ENCODE measurements around the gene CAMK2N2.

CAMK2N2 gene

DNA sequence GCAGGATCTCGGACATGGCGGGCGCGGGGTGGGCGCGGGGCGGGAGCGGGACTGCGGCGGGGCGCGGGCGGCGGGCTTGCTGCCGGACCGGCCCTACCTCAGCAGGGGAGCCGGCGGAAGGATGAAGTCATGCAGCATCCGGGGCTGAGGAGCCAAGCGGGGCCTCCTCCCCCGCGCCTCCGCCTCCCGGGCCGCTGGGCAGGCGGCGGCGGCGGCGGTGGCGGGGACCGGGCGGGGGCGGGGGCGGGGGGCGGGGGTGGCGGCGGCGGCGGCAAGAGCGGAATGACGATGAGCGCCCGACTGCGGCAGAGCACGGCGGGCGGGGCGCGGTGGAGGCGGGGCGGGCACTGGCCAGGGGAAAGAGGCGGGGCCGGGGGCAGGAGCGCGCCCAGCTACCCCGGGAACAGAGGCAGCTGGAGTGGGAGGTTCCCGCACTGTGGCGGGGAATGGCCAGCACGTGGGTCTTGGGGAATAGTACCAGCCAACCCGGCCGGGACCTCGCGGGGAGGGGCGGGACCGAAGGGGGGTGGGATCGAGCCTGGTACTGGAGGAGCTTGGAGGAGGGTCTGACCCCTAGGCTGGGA is at the start of gene CAMK2N2:
Gene CAMK2N2, minus strand, starts transcription at position 284 of the 584 bp plus-strand sequence. Its CDS starts 268 bp downstream, at position 16.
- FAIRE-seq: no peak

DNA sequence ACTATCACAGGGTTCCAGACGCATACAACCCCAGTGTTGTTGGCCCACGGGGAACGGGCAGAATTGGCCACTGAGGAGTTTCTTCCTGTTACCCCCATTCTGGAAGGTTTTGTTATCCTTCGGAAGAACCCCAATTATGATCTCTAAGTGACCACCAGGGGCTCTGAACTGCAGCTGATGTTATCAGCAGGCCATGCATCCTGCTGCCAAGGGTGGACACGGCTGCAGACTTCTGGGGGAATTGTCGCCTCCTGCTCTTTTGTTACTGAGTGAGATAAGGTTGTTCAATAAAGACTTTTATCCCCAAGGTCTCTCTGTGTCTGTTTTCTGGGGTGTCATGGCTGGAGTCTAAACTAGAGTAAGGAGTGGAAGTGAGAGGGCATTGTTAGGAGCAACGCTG is 47.4 kb upstream of the CAMK2N2 start:
- no peak for FAIRE-seq

DNA sequence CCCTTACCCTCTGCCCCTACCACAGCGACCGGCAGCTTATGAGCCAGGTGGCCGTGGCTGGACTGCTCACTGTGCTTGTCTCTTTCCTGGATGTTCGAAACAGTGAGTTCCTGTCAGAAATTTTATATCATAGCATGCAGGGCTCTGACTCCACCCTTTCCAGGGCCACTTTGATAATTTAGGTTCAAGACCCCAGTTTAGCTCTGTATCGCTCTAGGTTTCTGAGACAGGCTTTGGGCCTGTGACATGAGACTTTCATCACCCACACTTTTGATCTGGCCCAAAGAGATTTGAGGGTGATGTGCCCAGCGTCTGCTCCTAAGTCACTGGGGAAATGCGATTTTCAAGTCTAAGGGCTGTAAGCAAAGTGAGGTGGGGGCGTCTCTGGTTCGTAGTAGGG is 46.6 kb upstream of the CAMK2N2 start:
- FAIRE-seq: no peak

DNA sequence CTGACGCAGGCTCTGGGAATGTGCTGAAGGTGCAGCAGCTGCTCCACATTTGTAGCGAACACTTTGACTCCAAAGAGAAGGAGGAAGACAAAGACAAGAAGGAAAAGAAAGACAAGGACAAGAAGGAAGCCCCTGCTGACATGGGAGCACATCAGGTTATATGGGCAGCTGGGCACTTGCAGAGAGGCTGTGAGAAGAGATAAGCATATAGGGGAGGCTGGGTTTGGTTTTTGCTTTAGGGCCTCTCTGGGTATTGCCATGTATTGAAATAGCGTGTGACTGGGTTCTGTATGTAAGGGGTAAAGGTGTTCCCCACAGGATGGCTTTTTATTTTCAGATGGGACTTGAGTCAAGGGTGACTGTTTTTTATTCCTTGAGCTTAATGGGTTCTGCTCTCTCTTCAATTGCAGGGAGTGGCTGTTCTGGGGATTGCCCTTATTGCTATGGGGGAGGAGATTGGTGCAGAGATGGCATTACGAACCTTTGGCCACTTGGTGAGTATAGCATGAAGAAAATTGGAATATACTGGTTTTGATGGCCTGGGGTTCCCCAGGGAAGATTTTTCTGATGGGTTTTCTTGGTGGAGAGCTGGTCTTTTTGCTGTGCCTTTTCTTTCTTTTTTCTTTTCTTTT is 45.1 kb upstream of the CAMK2N2 start:
- FAIRE-seq: no peak

DNA sequence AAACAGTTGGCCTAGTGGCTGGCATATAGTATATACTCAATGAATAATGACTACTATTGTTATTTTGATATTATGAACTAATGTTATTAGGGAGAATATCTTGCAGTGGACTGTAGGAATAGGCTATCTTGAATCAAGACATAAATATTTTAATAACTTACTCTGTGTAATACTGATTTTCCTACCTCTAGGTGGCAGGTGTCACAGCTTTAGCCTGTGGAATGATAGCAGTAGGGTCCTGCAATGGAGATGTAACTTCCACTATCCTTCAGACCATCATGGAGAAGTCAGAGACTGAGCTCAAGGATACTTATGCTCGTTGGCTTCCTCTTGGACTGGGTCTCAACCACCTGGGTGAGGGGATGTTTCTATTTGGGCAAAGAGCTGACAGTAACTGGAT is 44.2 kb upstream of the CAMK2N2 start:
- no peak for FAIRE-seq

DNA sequence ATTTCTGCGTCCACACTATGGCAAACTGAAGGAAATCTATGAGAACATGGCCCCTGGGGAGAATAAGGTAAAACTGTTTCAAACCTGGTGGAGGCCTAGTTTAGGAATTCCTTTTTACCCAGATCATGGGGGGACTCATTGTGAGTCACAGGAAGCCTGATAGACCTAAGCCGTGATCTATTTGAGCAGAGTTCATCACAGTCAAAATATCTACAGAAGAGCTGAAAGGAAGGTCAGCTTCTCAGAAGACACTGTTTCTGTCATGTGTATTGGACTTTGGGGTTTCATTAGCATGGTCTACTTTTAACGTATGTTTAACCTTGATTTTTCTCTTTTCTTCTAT is 39.0 kb upstream of the CAMK2N2 start:
- no peak for FAIRE-seq

DNA sequence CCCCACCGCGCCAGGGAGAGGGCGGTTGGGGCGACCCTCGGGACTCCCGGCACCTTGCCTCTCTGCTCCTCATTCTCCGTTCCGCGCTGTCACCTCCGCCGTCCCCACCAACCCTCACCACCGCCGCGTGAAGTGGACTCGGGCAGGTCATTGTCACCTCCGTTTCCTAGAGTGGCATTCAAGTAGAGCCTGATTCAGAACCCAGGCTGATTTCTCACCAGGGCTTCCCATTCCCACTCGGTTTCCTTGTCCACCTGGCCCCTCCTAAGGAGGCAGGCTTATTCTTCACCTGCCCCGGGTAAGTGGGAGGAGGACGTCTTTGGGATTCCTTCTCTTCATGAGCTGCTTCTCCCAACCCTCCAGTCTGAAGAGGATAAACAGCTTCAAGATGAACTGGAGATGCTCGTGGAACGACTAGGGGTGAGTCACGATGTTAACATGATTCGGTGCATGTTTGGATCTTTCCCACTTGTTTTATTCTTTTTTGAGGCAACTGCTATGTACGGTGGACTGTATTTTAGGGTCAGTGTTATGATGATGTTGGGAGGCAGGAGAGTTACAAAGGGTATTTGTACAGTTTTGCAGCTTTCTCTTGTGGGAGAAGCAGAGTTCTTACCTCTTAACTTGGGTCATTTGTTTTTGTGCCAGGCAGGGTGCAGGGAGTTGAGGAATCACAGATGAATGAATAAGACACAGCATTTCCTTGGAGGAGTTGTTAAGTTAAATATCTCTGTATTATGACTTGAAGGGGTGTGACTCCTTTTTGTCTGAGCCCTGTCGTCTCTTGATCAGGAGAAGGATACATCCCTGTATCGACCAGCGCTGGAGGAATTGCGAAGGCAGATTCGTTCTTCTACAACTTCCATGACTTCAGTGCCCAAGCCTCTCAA is 38.4 kb upstream of the CAMK2N2 start:
- no peak for FAIRE-seq

DNA sequence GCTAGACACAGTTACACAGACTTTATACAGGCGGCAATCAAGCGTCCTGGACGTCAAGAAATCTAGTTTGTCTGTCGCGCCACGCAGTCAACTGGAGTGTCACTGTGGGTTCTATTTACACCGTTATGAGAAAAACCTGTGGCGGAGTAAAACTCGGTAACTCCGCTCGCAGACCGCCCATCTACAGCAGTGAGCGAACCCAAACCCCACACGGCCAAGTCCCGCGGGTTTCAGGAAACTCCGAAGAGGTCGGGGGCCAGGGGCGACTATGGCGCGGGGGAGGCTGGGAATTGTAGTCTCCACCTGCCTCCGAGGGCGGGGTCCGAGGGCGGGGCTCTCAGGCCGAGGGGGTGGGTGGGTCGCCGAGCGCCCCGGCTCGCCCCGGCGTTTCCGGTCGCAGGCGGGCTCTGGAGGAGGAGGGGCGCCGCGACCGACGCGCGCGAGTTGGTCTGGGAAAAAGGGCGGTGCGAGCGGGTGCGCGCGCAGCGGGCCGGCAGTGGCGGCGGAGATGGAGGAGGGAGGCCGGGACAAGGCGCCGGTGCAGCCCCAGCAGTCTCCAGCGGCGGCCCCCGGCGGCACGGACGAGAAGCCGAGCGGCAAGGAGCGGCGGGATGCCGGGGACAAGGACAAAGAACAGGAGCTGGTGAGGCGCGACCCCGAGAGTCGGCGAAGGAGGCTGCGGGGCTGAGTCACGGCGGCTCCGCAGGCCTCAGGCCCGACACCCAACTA is 37.6 kb upstream of the CAMK2N2 start, which contains the start of gene PSMD2:
Gene PSMD2, plus strand, starts transcription at position 483 of the 729 bp plus-strand sequence. Its CDS starts 26 bp downstream, at position 509.
- FAIRE-seq: no peak

DNA sequence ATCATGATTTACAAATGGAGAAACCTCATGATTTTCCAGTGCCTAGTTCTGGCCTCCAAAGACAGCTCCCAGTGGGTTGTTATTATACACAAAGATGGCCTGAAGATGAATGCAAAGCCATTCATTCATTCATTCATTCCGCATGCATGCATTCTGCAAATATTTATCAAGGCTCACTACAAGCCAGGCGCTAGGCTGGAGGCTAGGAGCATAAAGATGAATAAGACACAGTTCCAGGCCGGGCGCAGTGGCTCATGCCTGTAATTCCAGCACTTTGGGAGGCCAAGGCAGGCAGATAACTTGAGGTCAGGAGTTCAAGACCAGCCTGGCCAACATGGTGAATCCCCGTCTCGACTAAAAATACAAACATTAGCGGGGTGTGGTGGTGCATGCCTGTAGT is 35.3 kb upstream of the CAMK2N2 start:
- no peak for FAIRE-seq

DNA sequence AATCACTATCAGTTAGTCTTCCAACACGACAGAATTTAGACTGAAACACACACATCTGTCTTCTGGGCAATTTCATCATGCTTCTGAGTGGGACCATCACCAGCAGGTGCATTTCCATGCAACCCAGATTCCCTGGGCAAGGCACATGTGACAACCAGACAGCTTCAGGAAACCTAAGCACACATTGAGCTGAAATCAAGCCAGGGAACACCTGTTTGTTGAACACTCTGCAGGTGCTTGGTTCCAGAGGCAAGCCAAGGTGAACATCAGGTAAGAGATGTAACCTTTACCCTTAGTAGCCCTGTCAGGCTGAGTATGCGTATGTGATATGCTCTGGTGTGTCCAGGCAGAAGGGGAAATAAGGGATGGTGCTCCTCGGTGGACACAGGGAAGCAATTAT is 34.4 kb upstream of the CAMK2N2 start:
- FAIRE-seq: no peak

DNA sequence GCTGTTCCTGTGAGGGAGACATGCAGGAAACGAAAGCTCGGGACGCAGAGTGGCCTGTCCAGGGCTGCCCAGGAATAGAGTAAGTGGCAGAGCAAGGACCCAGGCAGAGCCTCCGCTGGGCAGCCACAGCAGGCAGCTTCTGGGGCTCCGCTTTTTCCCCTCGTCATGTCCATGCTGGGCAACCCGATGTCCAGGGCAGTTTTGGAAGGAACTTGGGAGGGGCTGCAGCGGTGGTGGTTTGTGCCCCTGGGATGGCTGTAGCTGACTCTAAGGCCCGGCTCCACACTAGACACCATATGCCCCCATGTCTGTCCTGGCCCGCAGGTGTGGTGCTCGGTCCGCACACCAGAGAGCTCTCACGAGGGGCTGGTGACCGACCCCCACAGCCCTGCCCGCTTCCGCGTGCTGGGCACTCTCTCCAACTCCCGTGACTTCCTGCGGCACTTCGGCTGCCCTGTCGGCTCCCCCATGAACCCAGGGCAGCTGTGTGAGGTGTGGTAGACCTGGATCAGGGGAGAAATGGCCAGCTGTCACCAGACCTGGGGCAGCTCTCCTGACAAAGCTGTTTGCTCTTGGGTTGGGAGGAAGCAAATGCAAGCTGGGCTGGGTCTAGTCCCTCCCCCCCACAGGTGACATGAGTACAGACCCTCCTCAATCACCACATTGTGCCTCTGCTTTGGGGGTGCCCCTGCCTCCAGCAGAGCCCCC is 30.5 kb upstream of the CAMK2N2 start:
- no peak for FAIRE-seq

DNA sequence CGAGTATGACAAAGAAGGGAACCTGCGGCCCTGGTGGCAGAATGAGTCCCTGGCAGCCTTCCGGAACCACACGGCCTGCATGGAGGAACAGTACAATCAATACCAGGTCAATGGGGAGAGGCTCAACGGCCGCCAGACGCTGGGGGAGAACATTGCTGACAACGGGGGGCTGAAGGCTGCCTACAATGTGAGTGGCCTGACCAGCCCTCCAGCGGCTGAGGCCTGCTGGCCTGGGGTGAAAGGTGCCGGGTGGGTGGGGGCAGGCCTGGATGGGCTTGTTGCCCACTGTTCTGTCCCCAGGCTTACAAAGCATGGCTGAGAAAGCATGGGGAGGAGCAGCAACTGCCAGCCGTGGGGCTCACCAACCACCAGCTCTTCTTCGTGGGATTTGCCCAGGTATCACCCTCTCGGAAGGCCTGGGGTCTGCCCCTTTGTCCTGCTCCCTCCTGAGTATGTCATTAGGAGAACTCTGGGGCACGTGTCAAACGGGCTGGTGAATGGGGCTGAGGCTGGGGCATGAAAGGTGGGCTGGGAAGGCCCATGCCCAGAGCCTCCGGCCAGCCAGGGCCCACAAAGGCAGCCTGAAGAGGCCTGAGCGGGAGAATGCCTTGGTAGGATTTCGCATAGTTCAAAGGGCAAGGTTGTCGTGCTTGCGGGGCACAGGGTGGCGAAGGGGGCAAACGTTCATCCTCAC is 29.8 kb upstream of the CAMK2N2 start:
- no peak for FAIRE-seq

DNA sequence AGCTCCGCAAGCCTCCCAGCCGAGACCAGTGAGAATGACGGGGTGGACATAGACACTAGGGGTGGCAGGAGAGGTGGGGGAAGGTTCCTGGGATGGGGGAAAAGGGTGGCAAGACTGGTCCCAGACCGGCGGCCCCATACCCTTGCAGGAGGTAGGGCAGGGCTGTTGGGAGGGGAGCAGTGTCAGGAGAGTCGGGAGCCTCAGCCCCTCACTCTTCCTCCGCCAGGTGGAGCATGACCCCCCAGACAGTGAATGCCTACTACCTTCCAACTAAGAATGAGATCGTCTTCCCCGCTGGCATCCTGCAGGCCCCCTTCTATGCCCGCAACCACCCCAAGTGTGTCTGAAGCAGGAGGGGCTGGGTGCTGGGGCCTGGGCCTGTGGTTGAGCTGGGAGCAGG is 29.0 kb upstream of the CAMK2N2 start:
- FAIRE-seq: no peak

DNA sequence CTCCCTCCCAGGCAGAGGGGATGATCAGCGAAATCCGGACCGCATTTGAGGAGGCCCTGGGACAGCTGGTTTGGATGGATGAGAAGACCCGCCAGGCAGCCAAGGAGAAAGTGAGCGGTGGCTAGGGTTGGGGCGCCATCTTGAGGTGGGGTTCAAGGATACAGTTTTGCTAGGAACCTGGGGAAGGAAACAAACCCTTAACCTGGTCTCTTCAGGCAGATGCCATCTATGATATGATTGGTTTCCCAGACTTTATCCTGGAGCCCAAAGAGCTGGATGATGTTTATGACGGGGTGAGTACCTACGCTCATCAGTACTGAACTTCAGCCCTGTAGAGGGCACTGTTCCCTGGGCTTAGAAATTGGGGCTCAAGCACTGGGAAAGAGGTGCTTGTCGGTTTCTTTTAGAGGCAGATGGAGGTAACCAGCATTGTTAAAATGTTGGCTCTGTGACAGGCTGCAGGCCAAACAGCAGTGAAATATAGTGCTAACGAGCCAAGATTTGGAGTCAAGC is 28.1 kb upstream of the CAMK2N2 start:
- no peak for FAIRE-seq

DNA sequence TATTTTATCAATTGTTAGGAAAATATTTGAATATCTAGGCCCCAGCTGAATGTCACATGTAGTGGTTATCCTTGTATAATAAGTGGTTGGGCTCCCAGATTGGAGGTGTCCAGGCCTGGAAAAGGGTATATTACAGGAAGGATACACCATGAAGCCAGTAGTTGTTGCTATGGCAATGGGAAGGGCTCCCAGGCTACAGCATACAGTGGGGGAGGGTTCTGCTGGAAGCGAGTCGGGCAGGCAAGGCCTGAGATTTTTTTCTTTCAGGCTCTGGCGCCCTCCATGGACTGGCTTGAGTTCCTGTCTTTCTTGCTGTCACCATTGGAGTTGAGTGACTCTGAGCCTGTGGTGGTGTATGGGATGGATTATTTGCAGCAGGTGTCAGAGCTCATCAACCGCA is 23.3 kb upstream of the CAMK2N2 start:
- peak; percentile 5 for FAIRE-seq

DNA sequence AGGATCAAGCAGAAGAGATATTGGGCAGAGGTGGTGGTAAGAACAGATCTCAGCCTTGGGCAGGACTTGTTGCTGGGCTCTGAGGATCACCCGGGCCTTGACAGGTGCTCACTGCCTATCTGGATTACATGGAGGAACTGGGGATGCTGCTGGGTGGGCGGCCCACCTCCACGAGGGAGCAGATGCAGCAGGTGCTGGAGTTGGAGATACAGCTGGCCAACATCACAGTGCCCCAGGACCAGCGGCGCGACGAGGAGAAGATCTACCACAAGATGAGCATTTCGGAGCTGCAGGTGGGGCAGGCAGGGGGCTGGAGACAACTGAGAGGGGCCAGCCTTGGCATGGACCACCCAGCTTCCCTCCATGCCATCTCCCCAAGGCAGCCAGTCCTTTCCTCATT is 22.3 kb upstream of the CAMK2N2 start:
- FAIRE-seq: no peak

DNA sequence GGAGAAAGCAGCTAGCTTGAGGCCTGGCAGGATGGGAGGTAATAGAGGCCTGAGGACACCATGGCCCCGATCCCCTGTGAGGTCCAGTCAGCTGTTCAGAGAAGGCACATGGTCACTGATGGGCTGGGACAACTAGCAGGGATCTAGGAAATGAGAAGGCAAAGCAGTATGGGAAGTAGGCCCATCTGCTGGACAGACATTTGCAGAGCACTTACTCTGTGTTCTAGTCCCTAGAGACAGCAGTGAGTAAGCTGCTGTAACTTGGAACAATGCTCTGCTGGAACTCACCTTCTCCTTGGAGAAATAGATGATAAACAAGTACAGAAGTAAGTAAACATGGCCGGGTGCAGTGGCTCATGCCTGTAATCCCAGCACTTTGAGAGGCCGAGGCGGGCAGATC is 21.6 kb upstream of the CAMK2N2 start:
- FAIRE-seq: no peak

DNA sequence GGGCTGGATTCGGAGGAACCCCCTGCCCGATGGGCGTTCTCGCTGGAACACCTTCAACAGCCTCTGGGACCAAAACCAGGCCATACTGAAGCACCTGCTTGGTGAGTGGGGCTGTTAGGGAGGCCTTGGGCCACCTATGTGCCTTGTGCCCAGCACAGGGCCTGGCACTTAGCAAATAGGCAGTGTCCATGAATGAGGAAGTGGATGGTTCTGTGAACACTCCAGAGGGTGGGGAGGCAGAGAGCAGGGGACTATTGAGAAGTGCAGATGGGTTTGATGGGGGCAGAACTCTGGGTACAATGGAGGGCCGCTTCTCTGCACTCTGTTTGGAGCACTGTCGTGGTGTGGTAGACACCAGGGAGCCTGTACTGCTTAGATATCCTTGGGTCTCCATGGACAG is 16.0 kb upstream of the CAMK2N2 start:
- no peak for FAIRE-seq

DNA sequence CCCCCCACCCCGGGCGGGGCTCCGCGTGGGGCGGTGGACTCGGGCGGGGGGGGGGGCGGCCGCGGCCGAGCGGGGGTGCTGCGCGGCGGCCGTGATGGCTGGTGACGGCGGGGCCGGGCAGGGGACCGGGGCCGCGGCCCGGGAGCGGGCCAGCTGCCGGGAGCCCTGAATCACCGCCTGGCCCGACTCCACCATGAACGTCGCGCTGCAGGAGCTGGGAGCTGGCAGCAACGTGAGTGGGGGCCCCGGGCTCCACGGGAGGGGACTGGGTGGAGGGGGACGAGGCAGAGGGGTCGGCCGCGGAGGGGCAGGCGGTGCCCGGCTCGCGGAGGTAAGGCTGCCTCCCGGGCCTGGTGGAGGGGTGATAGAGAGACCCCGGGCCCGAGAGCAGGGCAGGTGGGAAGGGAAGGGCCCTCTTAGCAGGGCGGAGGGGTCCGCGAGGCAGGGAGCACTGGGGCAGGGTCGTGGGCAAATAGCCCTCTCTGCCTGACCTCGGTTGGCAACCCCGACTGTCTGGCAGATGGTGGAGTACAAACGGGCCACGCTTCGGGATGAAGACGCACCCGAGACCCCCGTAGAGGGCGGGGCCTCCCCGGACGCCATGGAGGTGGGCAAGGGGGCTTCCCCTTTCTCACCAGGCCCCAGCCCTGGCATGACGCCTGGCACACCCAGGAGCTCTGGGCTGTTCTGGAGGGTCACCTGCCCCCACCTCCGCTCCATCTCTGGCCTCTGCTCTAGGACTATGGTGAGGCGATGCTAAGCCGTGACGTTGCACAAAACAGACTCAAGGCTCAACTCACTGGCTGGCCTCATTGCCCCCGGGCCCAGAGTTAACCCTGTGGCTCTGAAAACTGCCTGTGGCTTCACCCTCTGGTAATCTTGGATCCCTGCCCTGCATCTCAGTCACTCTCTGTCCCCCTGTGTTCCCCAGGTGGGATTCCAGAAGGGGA is 14.9 kb upstream of the CAMK2N2 start, which contains the start of gene ECE2:
Gene ECE2, plus strand, starts transcription at position 62 of the 950 bp plus-strand sequence. Its CDS starts 132 bp downstream, at position 194.
- FAIRE-seq: no peak

DNA sequence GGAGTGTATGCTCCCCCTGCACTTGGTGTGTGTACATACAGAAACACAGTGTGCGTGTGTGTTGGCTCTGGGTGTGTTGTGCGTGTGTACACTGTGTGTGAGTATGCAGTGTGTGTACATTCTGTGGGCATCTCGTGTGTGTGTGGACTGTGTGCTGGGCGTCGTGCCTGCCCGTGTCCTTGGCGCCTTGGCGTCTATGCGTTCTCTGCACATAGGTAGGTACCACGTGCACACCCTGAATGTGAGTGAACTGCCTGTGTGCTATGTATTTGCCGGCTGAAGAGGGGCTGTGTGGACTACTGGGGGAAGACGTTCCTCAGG is 14.0 kb upstream of the CAMK2N2 start:
- no peak for FAIRE-seq

DNA sequence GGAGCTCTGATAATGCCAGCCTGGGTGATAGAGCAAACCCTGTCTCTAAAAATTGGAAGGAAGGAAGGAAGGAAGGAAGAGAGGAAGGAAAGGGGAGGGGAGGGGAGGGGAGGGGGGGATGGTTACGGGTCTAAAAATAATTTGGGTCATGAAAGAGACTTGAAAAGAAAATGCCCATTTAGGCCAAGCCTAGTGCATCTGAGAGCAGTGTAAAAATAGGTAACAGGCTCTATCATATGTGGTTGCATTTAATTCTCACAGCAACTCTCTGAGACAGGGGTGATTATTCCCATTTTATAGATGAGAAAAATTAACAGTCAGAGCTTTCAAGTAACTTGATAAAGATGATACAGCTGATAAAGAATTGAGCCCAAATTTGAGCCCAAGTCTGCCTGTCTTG is 10.9 kb upstream of the CAMK2N2 start:
- FAIRE-seq: no peak
